KMS-11 (cell line): ENCODE measurements around the gene PCK2.

Experiments used
- H2AFZ ChIP-seq: fragments of 200-600 bp; sonication (generic); 2 replicates; pipeline ENCODE4 v1.6.1; 2016; ENCODE audit warnings: antibody characterized with exemption, mixed run types, low read depth
- H3K27ac ChIP-seq: fragments of 200-600 bp; sonication (generic); 2 replicates; pipeline ENCODE4 v1.6.1; 2016; ENCODE audit warnings: mild to moderate bottlenecking, mixed run types
- H3K27me3 ChIP-seq: fragments of 200-600 bp; sonication (generic); 2 replicates; pipeline ENCODE4 v1.6.1; 2017; ENCODE audit warnings: mild to moderate bottlenecking, low read depth, mixed run types, moderate library complexity; ENCODE audit not compliant: insufficient read depth
- H3K36me3 ChIP-seq: fragments of 200-600 bp; sonication (generic); 2 replicates; pipeline ENCODE4 v1.6.1; 2017; ENCODE audit warnings: mild to moderate bottlenecking, mixed run types; ENCODE audit not compliant: insufficient read depth
- H3K4me1 ChIP-seq: fragments of 200-600 bp; sonication (generic); 2 replicates; pipeline ENCODE4 v1.6.1; 2016; ENCODE audit warnings: mild to moderate bottlenecking, low read depth, mixed run types; ENCODE audit not compliant: poor library complexity, severe bottlenecking
- H3K4me2 ChIP-seq: fragments of 200-600 bp; sonication (generic); 2 replicates; pipeline ENCODE4 v1.7.0; 2016; ENCODE audit warnings: mild to moderate bottlenecking, mixed run types
- H3K4me3 ChIP-seq: fragments of 200-600 bp; sonication (generic); IDR thresholded peaks from 2 replicates; pipeline ENCODE4 v1.6.1; 2017; ENCODE audit warnings: low read depth, low read length, mixed read lengths; ENCODE audit not compliant: insufficient read depth
- H3K79me2 ChIP-seq: fragments of 200-600 bp; sonication (generic); 2 replicates; pipeline ENCODE4 v1.6.1; 2016; ENCODE audit warnings: low read depth, mixed run types; ENCODE audit not compliant: insufficient read depth
- H3K9ac ChIP-seq: fragments of 200-600 bp; sonication (generic); 2 replicates; pipeline ENCODE4 v1.6.1; 2016; ENCODE audit warnings: mild to moderate bottlenecking, mixed run types
- H4K20me1 ChIP-seq: fragments of 200-600 bp; sonication (generic); 2 replicates; pipeline ENCODE4 v1.6.1; 2016; ENCODE audit warnings: mild to moderate bottlenecking, mixed run types; ENCODE audit not compliant: insufficient read depth
- CTCF ChIP-seq: fragments of 200-600 bp; sonication (generic); conservative IDR thresholded peaks from 2 replicates; pipeline ENCODE4 v1.6.1; 2017; ENCODE audit warnings: low read depth, mild to moderate bottlenecking, antibody characterized with exemption, low read length, moderate library complexity, mixed read lengths

The PCK2 gene

GRCh38 chr14:24071836-24072430 is 22.2 kb upstream of the PCK2 start:
- Histone ChIP-seq H3K36me3 (no peaks in the 10 kb centered on the region), H4K20me1 (no peaks in the 10 kb centered on the region), H3K4me2 (no peak overlapping the region), H3K27ac (no peak overlapping the region), H3K79me2 (no peaks in the 10 kb centered on the region), H3K9ac (no peak overlapping the region), H3K27me3 (no peaks in the 10 kb centered on the region), H3K4me3 (no peak overlapping the region), H3K4me1 (no peaks in the 10 kb centered on the region), H2AFZ (no peak overlapping the region)
- no peak for TF ChIP-seq CTCF

GRCh38 chr14:24072436-24072835 is 21.7 kb upstream of the PCK2 start:
- Histone ChIP-seq H3K4me1 (no peaks in the 10 kb centered on the region), H3K9ac (no peak overlapping the region), H3K4me3 (no peak overlapping the region), H2AFZ (no peak overlapping the region), H3K27ac (no peak overlapping the region), H3K36me3 (no peaks in the 10 kb centered on the region), H3K27me3 (no peaks in the 10 kb centered on the region), H3K79me2 (no peaks in the 10 kb centered on the region), H4K20me1 (no peaks in the 10 kb centered on the region), H3K4me2 (no peak overlapping the region)
- no peak for TF ChIP-seq CTCF

DNA sequence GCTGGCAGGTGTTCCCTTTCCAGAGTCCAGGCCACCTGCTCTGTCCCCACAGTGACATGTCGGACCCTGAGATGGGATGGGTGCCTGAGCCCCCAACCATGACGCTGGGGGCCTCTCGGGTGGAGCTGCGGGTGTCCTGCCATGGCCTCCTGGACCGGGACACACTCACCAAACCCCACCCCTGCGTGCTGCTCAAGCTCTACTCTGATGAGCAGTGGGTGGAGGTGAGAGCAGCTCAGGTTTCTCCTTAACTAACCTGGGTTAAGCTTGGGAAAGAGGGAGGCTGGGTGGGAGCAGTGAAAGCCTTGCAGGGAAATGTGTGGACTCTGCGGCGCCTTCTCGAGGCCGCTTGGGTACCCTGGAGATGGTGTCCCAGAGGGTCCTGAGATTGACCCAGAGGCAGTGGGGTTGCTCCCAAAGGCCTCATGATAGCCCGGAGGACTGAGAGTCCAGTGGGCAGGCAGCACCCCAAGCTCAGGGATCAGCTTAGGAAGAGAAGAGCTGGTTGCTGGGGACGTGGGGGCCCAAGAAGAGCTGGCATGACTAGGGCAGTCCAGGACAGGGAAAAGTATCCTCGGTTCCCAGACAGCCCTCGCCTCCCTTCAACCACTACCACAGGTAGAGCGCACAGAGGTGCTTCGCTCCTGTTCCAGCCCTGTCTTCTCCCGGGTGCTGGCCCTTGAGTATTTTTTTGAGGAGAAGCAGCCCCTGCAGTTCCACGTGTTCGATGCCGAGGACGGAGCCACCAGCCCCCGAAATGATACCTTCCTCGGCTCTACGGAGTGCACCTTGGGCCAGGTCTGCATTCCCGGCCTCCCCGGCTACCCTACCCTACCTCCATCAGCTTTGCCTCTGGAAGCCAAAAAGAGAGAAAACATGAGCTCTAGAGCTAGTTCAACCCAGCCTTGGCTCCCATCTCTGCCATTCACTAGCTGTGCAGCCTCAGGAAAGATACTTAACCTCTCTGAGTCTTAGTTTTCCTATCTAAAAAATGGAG is 20.9 kb upstream of the PCK2 start:
- Histone ChIP-seq H3K79me2 (no peaks in the 10 kb centered on the region), H3K9ac (no peak overlapping the region), H2AFZ (no peak overlapping the region), H3K27me3 (no peaks in the 10 kb centered on the region), H4K20me1 (no peaks in the 10 kb centered on the region), H3K27ac (no peak overlapping the region), H3K4me3 (no peak overlapping the region), H3K4me2 (no peak overlapping the region), H3K36me3 (no peaks in the 10 kb centered on the region), H3K4me1 (no peaks in the 10 kb centered on the region)
- no peak for TF ChIP-seq CTCF

DNA sequence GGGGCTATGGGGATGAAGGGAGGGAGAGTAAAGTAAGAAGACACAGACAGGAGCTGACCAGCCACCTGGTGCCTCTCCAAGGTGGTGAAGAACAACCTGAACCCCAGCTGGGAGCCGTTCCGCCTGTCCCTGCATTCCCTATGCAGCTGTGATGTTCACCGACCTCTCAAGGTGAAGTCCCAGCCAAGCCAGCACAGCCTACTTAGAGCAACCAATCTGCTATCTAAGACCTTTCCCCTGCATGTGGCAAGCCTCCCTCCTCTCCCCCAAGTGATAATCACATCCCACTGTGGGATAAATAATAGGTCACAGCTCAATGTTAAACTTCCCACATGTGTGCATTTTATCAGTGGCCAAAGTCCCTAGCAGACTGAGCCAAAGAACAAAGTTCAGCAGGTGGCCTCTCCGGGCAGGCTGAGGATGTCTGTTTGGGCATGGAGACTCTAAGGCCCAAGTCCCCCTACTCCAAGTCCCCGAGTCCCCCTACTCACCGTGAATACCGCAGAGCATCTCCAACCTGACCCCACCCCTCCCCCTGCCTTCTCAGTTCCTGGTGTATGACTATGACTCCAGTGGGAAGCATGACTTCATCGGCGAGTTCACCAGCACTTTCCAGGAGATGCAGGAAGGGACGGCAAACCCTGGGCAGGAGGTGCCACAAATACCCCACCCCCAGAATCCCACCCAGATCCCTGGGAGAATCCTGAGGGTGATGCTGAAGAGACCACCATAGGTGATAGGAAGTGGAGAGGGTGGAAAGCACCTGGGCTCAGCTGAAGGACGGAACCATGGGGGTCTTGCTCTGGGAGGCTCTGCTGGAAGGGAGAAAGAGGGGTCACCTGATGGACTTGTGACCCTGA is 19.3 kb upstream of the PCK2 start:
- H3K36me3 ChIP-seq, result no peaks in the 10 kb centered on the region
- no peak overlapping the region for H3K4me3 ChIP-seq
- H3K4me1 ChIP-seq, result peaks cover under 1% of the 10 kb centered on the region
- H2AFZ ChIP-seq, result no peak overlapping the region
- H3K27me3 ChIP-seq, result no peaks in the 10 kb centered on the region
- H3K9ac ChIP-seq, result no peak overlapping the region
- H4K20me1 ChIP-seq, result no peaks in the 10 kb centered on the region
- H3K27ac ChIP-seq, result no peak overlapping the region
- H3K4me2 ChIP-seq, result no peak overlapping the region
- no peak for TF ChIP-seq CTCF
- H3K79me2 ChIP-seq, result no peaks in the 10 kb centered on the region
